Bronchial epithelial cell (primary cell): ENCODE results near the gene MGST3. TPM values are rescaled to one million over a fixed set of nuclear protein-coding genes. Genes with fewer than 3 reads are reported as not detected.
"Not testable (repeated sequence)": the region's sequence is repeated elsewhere in the genome, so short reads cannot be mapped to it uniquely, and the experiment has no call there.

Experiments
- DNase-seq: peaks from one replicate; pipeline ENCODE4 v3.0.0-alpha.2; 2010; ENCODE audit warnings: low read depth
- FAIRE-seq: peaks from 2 replicates; lab custom pipeline; 2011; peaks lifted over from hg19 to GRCh38; lab: Jason Lieb, UNC
- H3K27me3 ChIP-seq: 2 replicates; pipeline ENCODE4 v1.5.1; 2011; ENCODE audit warnings: low read length; ENCODE audit not compliant: control insufficient read depth, insufficient read depth
- H3K36me3 ChIP-seq: 2 replicates; pipeline ENCODE4 v1.5.1; 2011; ENCODE audit warnings: low read length; ENCODE audit not compliant: control insufficient read depth, insufficient read depth
- H3K4me3 ChIP-seq: 2 replicates; pipeline ENCODE4 v1.5.1; 2011; ENCODE audit warnings: mild to moderate bottlenecking, low read depth, low read length, control low read depth
- total RNA-seq: library from RNA; depleted of rRNA; stranded (reverse); fragments of >200 nt; gene quantifications from 2 replicates; pipeline ENCODE4 v1.2.1, GENCODE V29; 2014
- TF ChIP-seq, protein P1 (sequence below): IDR thresholded peaks from 2 replicates; pipeline ENCODE4 v1.5.1; 2011; ENCODE audit warnings: mild to moderate bottlenecking, moderate library complexity, low read length, control low read depth, inconsistent platforms; ENCODE audit not compliant: insufficient read depth, severe bottlenecking

The MGST3 gene
- total RNA-seq, 1 donor from 2014 or later = 50.3 TPM

- TF ChIP-seq, protein P1, sequence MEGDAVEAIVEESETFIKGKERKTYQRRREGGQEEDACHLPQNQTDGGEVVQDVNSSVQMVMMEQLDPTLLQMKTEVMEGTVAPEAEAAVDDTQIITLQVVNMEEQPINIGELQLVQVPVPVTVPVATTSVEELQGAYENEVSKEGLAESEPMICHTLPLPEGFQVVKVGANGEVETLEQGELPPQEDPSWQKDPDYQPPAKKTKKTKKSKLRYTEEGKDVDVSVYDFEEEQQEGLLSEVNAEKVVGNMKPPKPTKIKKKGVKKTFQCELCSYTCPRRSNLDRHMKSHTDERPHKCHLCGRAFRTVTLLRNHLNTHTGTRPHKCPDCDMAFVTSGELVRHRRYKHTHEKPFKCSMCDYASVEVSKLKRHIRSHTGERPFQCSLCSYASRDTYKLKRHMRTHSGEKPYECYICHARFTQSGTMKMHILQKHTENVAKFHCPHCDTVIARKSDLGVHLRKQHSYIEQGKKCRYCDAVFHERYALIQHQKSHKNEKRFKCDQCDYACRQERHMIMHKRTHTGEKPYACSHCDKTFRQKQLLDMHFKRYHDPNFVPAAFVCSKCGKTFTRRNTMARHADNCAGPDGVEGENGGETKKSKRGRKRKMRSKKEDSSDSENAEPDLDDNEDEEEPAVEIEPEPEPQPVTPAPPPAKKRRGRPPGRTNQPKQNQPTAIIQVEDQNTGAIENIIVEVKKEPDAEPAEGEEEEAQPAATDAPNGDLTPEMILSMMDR = no peak
- Histone ChIP-seq H3K4me3 (no peak overlapping the region), H3K27me3 (no peaks in the 10 kb centered on the region), H3K36me3 (peaks cover 3% of the 10 kb centered on the region)
- DNase-seq (no peak), FAIRE-seq (no peak)
Observed at GRCh38 chr1:165635329-165635728, 4.3 kb downstream of the MGST3 start.

- no peak overlapping the region for H3K4me3 ChIP-seq
- H3K36me3 ChIP-seq = peaks cover 3% of the 10 kb centered on the region
- FAIRE-seq (no peak), DNase-seq (no peak)
- TF ChIP-seq, protein P1 = no peak
- H3K27me3 ChIP-seq = no peaks in the 10 kb centered on the region
Observed at GRCh38 chr1:165635823-165636222, 4.8 kb downstream of the MGST3 start.

- H3K27me3 ChIP-seq = no peaks in the 10 kb centered on the region
- TF ChIP-seq, protein P1 = no peak
- no peak overlapping the region for H3K4me3 ChIP-seq
- H3K36me3 ChIP-seq = peaks cover 3% of the 10 kb centered on the region
- FAIRE-seq (no peak), DNase-seq (no peak)
Observed at GRCh38 chr1:165637427-165637826, 6.4 kb downstream of the MGST3 start.

GRCh38 chr1:165638211-165638610 lies 7.2 kb downstream of the MGST3 start:
- not testable (repeated sequence) for H3K4me3 ChIP-seq, H3K36me3 ChIP-seq, FAIRE-seq, H3K27me3 ChIP-seq, DNase-seq

DNA sequence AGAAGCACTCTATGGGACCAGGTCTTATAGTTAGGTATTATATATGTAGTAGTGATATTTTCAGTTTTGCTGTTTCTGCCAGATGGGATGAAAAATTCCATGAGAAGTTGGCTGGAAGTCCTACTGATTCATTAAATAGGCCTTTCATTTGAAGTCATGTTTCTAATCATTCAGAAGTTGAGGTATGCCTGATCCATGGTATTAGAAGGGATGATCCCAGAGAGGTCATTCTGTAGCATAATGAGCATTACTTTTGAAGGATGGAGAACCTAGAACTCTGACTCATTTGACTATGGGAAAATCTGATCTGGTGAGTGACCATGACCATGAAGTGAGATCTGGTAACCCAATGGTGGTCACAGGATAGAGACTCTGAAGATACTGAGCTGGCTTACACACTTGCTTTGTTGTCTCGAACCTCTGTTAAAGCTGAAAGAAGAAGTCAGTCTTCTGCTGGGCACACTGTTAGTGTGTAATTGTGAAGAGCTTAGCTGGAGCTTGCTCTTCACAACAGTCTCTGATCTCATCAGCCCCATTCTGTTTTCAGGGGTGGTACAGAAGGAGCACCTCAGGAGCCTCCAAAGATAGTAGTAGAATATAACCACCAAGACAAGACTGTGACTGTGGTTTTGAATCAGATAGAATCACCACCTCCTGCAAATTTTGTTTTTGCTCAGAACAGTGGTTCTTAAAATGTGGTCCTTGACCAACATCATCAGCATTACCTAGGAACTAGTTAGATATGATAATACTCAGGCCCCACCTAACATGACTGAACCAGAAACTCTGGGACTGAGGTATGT lies 9.0 kb downstream of the MGST3 start:
- no peak for DNase-seq
- TF ChIP-seq, protein P1 = no peak
- Histone ChIP-seq H3K36me3 (peaks cover 3% of the 10 kb centered on the region), H3K4me3 (no peak overlapping the region), H3K27me3 (no peaks in the 10 kb centered on the region)
- no peak for FAIRE-seq

GRCh38 chr1:165641231-165641987 lies 10.4 kb downstream of the MGST3 start:
- Histone ChIP-seq H3K4me3 (no peak overlapping the region), H3K27me3 (no peaks in the 10 kb centered on the region), H3K36me3 (peaks cover 3% of the 10 kb centered on the region)
- DNase-seq (no peak), FAIRE-seq (no peak)
- TF ChIP-seq, protein P1 = no peak
